ENCODE measurements around the gene SAPCD2. TPM values are rescaled to one million over a fixed set of nuclear protein-coding genes. Genes with fewer than 3 reads are reported as not detected.

Gene SAPCD2
- total and polyA plus RNA-seq, 10 donors, result 0.76 to 6.5 (median 2.4) TPM

Small RNAs within 50 kb of the gene (small RNA-seq; reads per million reads assigned to genes)
- 0.08 to 0.35 (median 0.24) reads per million in 4 donors for gene RF00153

Other genes starting within 250 kb of the SAPCD2 start
Only the 30 nearest of the 36 such genes appear.
- 10 to 100 TPM; 14.9 to 49.7 (median 29.6) TPM for gene TRAF2, start 184.0 kb downstream of the SAPCD2 start, total RNA-seq
- gene TRAF2, start 184.0 kb downstream of the SAPCD2 start, polyA plus RNA-seq, result 10 to 100 TPM; 13.6 to 23.1 (median 19.6) TPM
- 100 to 1,000 TPM in 6 of 7 donors, 10 to 100 TPM in 1; 97.6 to 170 (median 105) TPM for gene FBXW5, start 125.8 kb downstream of the SAPCD2 start, total RNA-seq
- 100 to 1,000 TPM in 2 of 3 donors, 10 to 100 TPM in 1; 90.8 to 154 (median 123) TPM for gene FBXW5, start 125.8 kb downstream of the SAPCD2 start, polyA plus RNA-seq
- gene C8G, start 125.3 kb downstream of the SAPCD2 start, total RNA-seq, result 1 to 10 TPM in 6 of 7 donors, not detected in 1; 2.3 to 7.4 (median 3.8) TPM
- gene C8G, start 125.3 kb downstream of the SAPCD2 start, polyA plus RNA-seq, result 1 to 10 TPM; 3.2 to 4.3 (median 3.7) TPM
- gene LCN12, start 118.3 kb downstream of the SAPCD2 start, total RNA-seq, result 10 to 100 TPM in 4 of 7 donors, 1 to 10 TPM in 3; 3.1 to 63.4 (median 12.5) TPM
- gene LCN12, start 118.3 kb downstream of the SAPCD2 start, polyA plus RNA-seq, result 1 to 10 TPM in 2 of 3 donors, under 1 TPM in 1; 0.83 to 6.7 (median 4.8) TPM
- 100 to 1,000 TPM; 134 to 457 (median 378) TPM for gene PTGDS, start 93.1 kb downstream of the SAPCD2 start, total RNA-seq
- gene PTGDS, start 93.1 kb downstream of the SAPCD2 start, polyA plus RNA-seq, result 1,000 to 10,000 TPM in 1 of 3 donors, 100 to 1,000 TPM in 2; 462 to 1,396 (median 703) TPM
- 1 to 10 TPM; 1.8 to 8.3 (median 3.3) TPM for gene LCNL1, start 87.6 kb downstream of the SAPCD2 start, total RNA-seq
- 1 to 10 TPM; 1.3 to 4.7 (median 2.3) TPM for gene LCNL1, start 87.6 kb downstream of the SAPCD2 start, polyA plus RNA-seq
- 10 to 100 TPM; 51.3 to 72.9 (median 63.9) TPM for gene PAXX, start 78.1 kb downstream of the SAPCD2 start, total RNA-seq
- 100 to 1,000 TPM; 168 to 264 (median 261) TPM for gene PAXX, start 78.1 kb downstream of the SAPCD2 start, polyA plus RNA-seq
- 10 to 100 TPM in 1 of 7 donors, 1 to 10 TPM in 6; 3.5 to 10.7 (median 5.5) TPM for gene CLIC3, start 74.0 kb downstream of the SAPCD2 start, total RNA-seq
- gene CLIC3, start 74.0 kb downstream of the SAPCD2 start, polyA plus RNA-seq, result 1 to 10 TPM; 2.9 to 7.2 (median 5.3) TPM
- 10 to 100 TPM; 36.3 to 97.5 (median 59.0) TPM for gene ABCA2, start 42.3 kb downstream of the SAPCD2 start, total RNA-seq
- 10 to 100 TPM; 11.9 to 38.6 (median 19.6) TPM for gene ABCA2, start 42.3 kb downstream of the SAPCD2 start, polyA plus RNA-seq
- 10 to 100 TPM in 2 of 7 donors, 1 to 10 TPM in 5; 5.5 to 14.9 (median 6.7) TPM for gene FUT7, start 38.5 kb downstream of the SAPCD2 start, total RNA-seq
- 1 to 10 TPM; 4.0 to 6.9 (median 4.8) TPM for gene FUT7, start 38.5 kb downstream of the SAPCD2 start, polyA plus RNA-seq
- 100 to 1,000 TPM in 5 of 7 donors, 10 to 100 TPM in 2; 86.3 to 197 (median 111) TPM for gene NPDC1, start 24.4 kb downstream of the SAPCD2 start, total RNA-seq
- 100 to 1,000 TPM; 104 to 358 (median 256) TPM for gene NPDC1, start 24.4 kb downstream of the SAPCD2 start, polyA plus RNA-seq
- under 1 TPM in 2 of 7 donors, not detected in 5; 0.32 to 0.40 TPM for gene ENTPD2, start 16.5 kb downstream of the SAPCD2 start, total RNA-seq
- gene ENTPD2, start 16.5 kb downstream of the SAPCD2 start, polyA plus RNA-seq, result under 1 TPM in 2 of 3 donors, not detected in 1; 0.11 to 0.58 TPM
- 10 to 100 TPM; 19.5 to 35.9 (median 28.6) TPM for gene UAP1L1, start 7.0 kb upstream of the SAPCD2 start, total RNA-seq
- 10 to 100 TPM; 12.5 to 29.7 (median 24.6) TPM for gene UAP1L1, start 7.0 kb upstream of the SAPCD2 start, polyA plus RNA-seq
- gene MAN1B1, start 16.4 kb upstream of the SAPCD2 start, total RNA-seq, result 10 to 100 TPM; 43.2 to 67.9 (median 51.7) TPM
- gene MAN1B1, start 16.4 kb upstream of the SAPCD2 start, polyA plus RNA-seq, result 100 to 1,000 TPM in 1 of 3 donors, 10 to 100 TPM in 2; 49.6 to 112 (median 90.0) TPM
- 100 to 1,000 TPM; 105 to 250 (median 166) TPM for gene DPP7, start 44.2 kb upstream of the SAPCD2 start, total RNA-seq
- gene DPP7, start 44.2 kb upstream of the SAPCD2 start, polyA plus RNA-seq, result 100 to 1,000 TPM; 342 to 536 (median 501) TPM
- gene GRIN1, start 68.6 kb upstream of the SAPCD2 start, total RNA-seq, result under 1 TPM in 1 of 7 donors, not detected in 6; 0.70 TPM
- under 1 TPM; 0.03 to 0.07 (median 0.03) TPM for gene GRIN1, start 68.6 kb upstream of the SAPCD2 start, polyA plus RNA-seq
- gene LRRC26, start 99.5 kb upstream of the SAPCD2 start, total RNA-seq, result under 1 TPM in 2 of 7 donors, not detected in 5; 0.28 to 0.60 TPM
- gene LRRC26, start 99.5 kb upstream of the SAPCD2 start, polyA plus RNA-seq, result under 1 TPM in 1 of 3 donors, not detected in 2; 0.06 TPM
- gene TMEM210, start 101.5 kb upstream of the SAPCD2 start, total RNA-seq, result not detected
- gene TMEM210, start 101.5 kb upstream of the SAPCD2 start, polyA plus RNA-seq, result not detected
- 10 to 100 TPM; 38.4 to 93.0 (median 62.2) TPM for gene ANAPC2, start 118.0 kb upstream of the SAPCD2 start, total RNA-seq
- gene ANAPC2, start 118.0 kb upstream of the SAPCD2 start, polyA plus RNA-seq, result 10 to 100 TPM; 27.8 to 67.4 (median 48.5) TPM
- 10 to 100 TPM; 38.2 to 54.3 (median 43.0) TPM for gene SSNA1, start 118.1 kb upstream of the SAPCD2 start, total RNA-seq
- 100 to 1,000 TPM in 1 of 3 donors, 10 to 100 TPM in 2; 82.0 to 109 (median 99.6) TPM for gene SSNA1, start 118.1 kb upstream of the SAPCD2 start, polyA plus RNA-seq
- 1 to 10 TPM; 6.3 to 9.6 (median 7.2) TPM for gene TPRN, start 130.2 kb upstream of the SAPCD2 start, total RNA-seq
- gene TPRN, start 130.2 kb upstream of the SAPCD2 start, polyA plus RNA-seq, result 10 to 100 TPM in 1 of 3 donors, 1 to 10 TPM in 2; 4.5 to 10.7 (median 4.7) TPM
- gene TMEM203, start 135.1 kb upstream of the SAPCD2 start, total RNA-seq, result 10 to 100 TPM; 28.4 to 37.9 (median 34.6) TPM
- gene TMEM203, start 135.1 kb upstream of the SAPCD2 start, polyA plus RNA-seq, result 10 to 100 TPM; 37.4 to 50.1 (median 44.9) TPM
- 10 to 100 TPM; 14.2 to 28.7 (median 21.6) TPM for gene NDOR1, start 135.1 kb upstream of the SAPCD2 start, total RNA-seq
- 10 to 100 TPM in 1 of 3 donors, 1 to 10 TPM in 2; 6.3 to 21.7 (median 9.0) TPM for gene NDOR1, start 135.1 kb upstream of the SAPCD2 start, polyA plus RNA-seq
- 1 to 10 TPM; 1.2 to 6.2 (median 2.4) TPM for gene RNF208, start 151.7 kb upstream of the SAPCD2 start, total RNA-seq
- gene RNF208, start 151.7 kb upstream of the SAPCD2 start, polyA plus RNA-seq, result 1 to 10 TPM; 2.3 to 5.4 (median 2.9) TPM
- under 1 TPM in 2 of 7 donors, not detected in 5; 0.36 to 0.94 TPM for gene CYSRT1, start 154.6 kb upstream of the SAPCD2 start, total RNA-seq
- under 1 TPM; 0.55 to 0.70 (median 0.64) TPM for gene CYSRT1, start 154.6 kb upstream of the SAPCD2 start, polyA plus RNA-seq
- not detected for gene RNF224, start 156.9 kb upstream of the SAPCD2 start, total RNA-seq
- gene RNF224, start 156.9 kb upstream of the SAPCD2 start, polyA plus RNA-seq, result not detected
- gene SLC34A3, start 160.3 kb upstream of the SAPCD2 start, total RNA-seq, result not detected
- gene SLC34A3, start 160.3 kb upstream of the SAPCD2 start, polyA plus RNA-seq, result not detected
- 100 to 1,000 TPM in 4 of 7 donors, 10 to 100 TPM in 3; 55.1 to 137 (median 102) TPM for gene TUBB4B, start 170.7 kb upstream of the SAPCD2 start, total RNA-seq
- gene TUBB4B, start 170.7 kb upstream of the SAPCD2 start, polyA plus RNA-seq, result 100 to 1,000 TPM in 2 of 3 donors, 10 to 100 TPM in 1; 59.6 to 112 (median 107) TPM
- gene STPG3, start 180.7 kb upstream of the SAPCD2 start, total RNA-seq, result not detected
- gene STPG3, start 180.7 kb upstream of the SAPCD2 start, polyA plus RNA-seq, result not detected
- gene NELFB, start 184.8 kb upstream of the SAPCD2 start, total RNA-seq, result 10 to 100 TPM; 27.7 to 46.8 (median 39.9) TPM
- gene NELFB, start 184.8 kb upstream of the SAPCD2 start, polyA plus RNA-seq, result 10 to 100 TPM; 26.6 to 49.7 (median 28.0) TPM

Measured in spleen (tissue), 11 donors.